ENCODE data around the gene PRCD. TPM values are rescaled to one million over a fixed set of nuclear protein-coding genes. Genes with fewer than 3 reads are reported as not detected.

Gene PRCD
- polyA plus RNA-seq, 1 of the 3 experiments (the other 2 are of a cell fraction): 2.2 TPM

- 0 out of 4 replicates have a peak overlapping the region, but pooled peaks of 1 of the 2 experiments have one; percentile 1 for H3K4me3 ChIP-seq (ENCODE audit: low read depth in 2 of 2, low read length in 1 of 2)
- peak overlapping the region; percentile 73 to 76 for H3K27ac ChIP-seq (ENCODE audit: low read depth in 2 of 2, low read length in 1 of 2)
- no peaks in the 10 kb centered on the region for H3K27me3 ChIP-seq (ENCODE audit: insufficient read depth)
- no peaks in the 10 kb centered on the region for H3K9me2 ChIP-seq
- 86% methylated on average over 7 of the region's 7 CpGs for WGBS (ENCODE audit: low lambda C conversion rate)
- peak overlapping the region; percentile 79 for H3K4me2 ChIP-seq
- H3K9me3 ChIP-seq: no peaks in the 10 kb centered on the region
- peaks cover 36 to 42% of the 10 kb centered on the region in 2 experiments for H3K36me3 ChIP-seq (replicated peaks in 1 of 2; ENCODE audit: control insufficient read depth in 1 of 2, insufficient read depth in 2 of 2, low read length in 1 of 2)
- ChIA-PET CTCF (interaction anchor here (1.1 to 14.5 kb wide), 7 partner anchors 8 to 152 kb away, joined by 3 to 319 read pairs (median 105); partner anchors contain the start of gene MXRA7), POLR2A (no interaction called here)
- peaks cover 30 to 32% of the 10 kb centered on the region in 2 experiments for H3K4me1 ChIP-seq (ENCODE audit: control insufficient read depth in 1 of 2, insufficient read depth in 2 of 2, low read depth in 1 of 2, low read length in 1 of 2)
- peaks cover 60% of the 10 kb centered on the region for H3K79me2 ChIP-seq (ENCODE audit: insufficient read depth)
- TF ChIP-seq EP300 (IDR thresholded peaks at IDR 0.05; ENCODE audit: borderline replicate concordance in 1 of 2, low read depth in 1 of 2, low read length in 1 of 2) (no peak), FOXJ3 (CRISPR knock-in tag; IDR thresholded peaks at IDR 0.05) (no peak), CHD2 (IDR thresholded peaks at IDR 0.05; ENCODE audit: low read length, partially characterized antibody) (no peak), REST (IDR thresholded peaks at IDR 0.05; ENCODE audit: low read depth, low read length) (no peak), CTCF (IDR thresholded peaks at IDR 0.05) (no peak), IRF3 (IDR thresholded peaks at IDR 0.05; ENCODE audit: low read depth, low read length) (no peak), MAX (IDR thresholded peaks at IDR 0.05; ENCODE audit: low read depth) (no peak; the same call in 1 of the 2 replicates), USF2 (IDR thresholded peaks at IDR 0.05; ENCODE audit: borderline replicate concordance, low read depth, low read length) (no peak), GABPA (IDR thresholded peaks at IDR 0.05; ENCODE audit: low read depth) (no peak)
- H3F3A ChIP-seq (replicated peaks; ENCODE audit: insufficient read depth): peaks cover 46% of the 10 kb centered on the region
- H2AFZ ChIP-seq (ENCODE audit: low read depth): no peak overlapping the region
- H4K20me1 ChIP-seq (ENCODE audit: insufficient read depth): peaks cover 62% of the 10 kb centered on the region
- no peak for DNase-seq
- peak overlapping the region; percentile 33; the same call in 1 of the 2 replicates for H3K9ac ChIP-seq
Observed at GRCh38 chr17:76561332-76561731, 21.5 kb downstream of the PRCD start.

All from SK-N-SH (cell line).